ENCODE data around the gene SBF2.
"Not testable (repeated sequence)": the region's sequence is repeated elsewhere in the genome, so short reads cannot be mapped to it uniquely, and the experiment has no call there.

Gene SBF2

GRCh38 chr11:9941991-9942390, 352.0 kb downstream of the SBF2 start:
- DNase-seq: no peak

- DNase-seq: not testable (repeated sequence)
Measured at GRCh38 chr11:9939150-9939549, 354.9 kb downstream of the SBF2 start.

GRCh38 chr11:9936754-9937153, 357.3 kb downstream of the SBF2 start:
- DNase-seq: no peak

GRCh38 chr11:9932843-9933242, 361.2 kb downstream of the SBF2 start:
- DNase-seq: not testable (repeated sequence)

- DNase-seq: not testable (repeated sequence)
Measured at GRCh38 chr11:9930562-9931331, 363.3 kb downstream of the SBF2 start.

GRCh38 chr11:9927670-9928069, 366.3 kb downstream of the SBF2 start:
- DNase-seq: no peak

- DNase-seq: no peak
Measured at GRCh38 chr11:9923280-9923679, 370.7 kb downstream of the SBF2 start.

- no peak for DNase-seq
Measured at GRCh38 chr11:9922806-9923205, 371.2 kb downstream of the SBF2 start.

- DNase-seq: no peak
Measured at GRCh38 chr11:9916480-9916879, 377.5 kb downstream of the SBF2 start.

- DNase-seq: no peak
Measured at GRCh38 chr11:9914064-9914463, 380.0 kb downstream of the SBF2 start.

- no peak for DNase-seq
Measured at GRCh38 chr11:9905960-9906791, 387.8 kb downstream of the SBF2 start.

GRCh38 chr11:9905501-9905951, 388.5 kb downstream of the SBF2 start:
- DNase-seq: no peak

- DNase-seq: no peak
Measured at GRCh38 chr11:9903579-9903978, 390.4 kb downstream of the SBF2 start.

- DNase-seq: no peak
Measured at GRCh38 chr11:9901943-9902342, 392.1 kb downstream of the SBF2 start.

- not testable (repeated sequence) for DNase-seq
Measured at GRCh38 chr11:9900253-9900652, 393.8 kb downstream of the SBF2 start.

- DNase-seq: no peak
Measured at GRCh38 chr11:9899676-9900075, 394.3 kb downstream of the SBF2 start.

GRCh38 chr11:9896902-9897301, 397.1 kb downstream of the SBF2 start:
- DNase-seq: no peak

GRCh38 chr11:9895006-9895405, 399.0 kb downstream of the SBF2 start:
- no peak for DNase-seq

GRCh38 chr11:9893474-9893873, 400.5 kb downstream of the SBF2 start:
- DNase-seq: no peak

GRCh38 chr11:9888938-9889337, 405.1 kb downstream of the SBF2 start:
- DNase-seq: no peak

- no peak for DNase-seq
Measured at GRCh38 chr11:9887472-9887871, 406.5 kb downstream of the SBF2 start.

- DNase-seq: no peak
Measured at GRCh38 chr11:9886595-9886994, 407.4 kb downstream of the SBF2 start.

GRCh38 chr11:9884601-9885000, 409.4 kb downstream of the SBF2 start:
- DNase-seq: no peak

GRCh38 chr11:9880657-9881056, 413.4 kb downstream of the SBF2 start:
- DNase-seq: no peak

All from GF-D8 (cell line).